GM21423 (cell line): Measurements from ENCODE around the gene ESPN.
"Not testable (repeated sequence)": the region's sequence is repeated elsewhere in the genome, so short reads cannot be mapped to it uniquely, and the experiment has no call there.

ENCODE experiments used
- ATAC-seq: cut with Tn5 transposase; IDR thresholded peaks from one replicate; pipeline ENCODE4 v1.9.1; 2021; ENCODE audit warnings: mild to moderate bottlenecking, moderate library complexity; ENCODE audit not compliant: unreplicated experiment

The ESPN gene

GRCh38 chr1:6447016-6447817 lies 22.6 kb downstream of the ESPN start:
- no peak for ATAC-seq

GRCh38 chr1:6447818-6448748 lies 23.5 kb downstream of the ESPN start:
- no peak for ATAC-seq

GRCh38 chr1:6448749-6449631 lies 24.4 kb downstream of the ESPN start:
- ATAC-seq, result no peak

GRCh38 chr1:6450005-6450450 lies 25.5 kb downstream of the ESPN start:
- no peak for ATAC-seq

- not testable (repeated sequence) for ATAC-seq
Measured at GRCh38 chr1:6450486-6450885, 25.9 kb downstream of the ESPN start.

- ATAC-seq, result no peak
Measured at GRCh38 chr1:6450943-6451373, 26.4 kb downstream of the ESPN start.

- ATAC-seq, result not testable (repeated sequence)
Measured at GRCh38 chr1:6453895-6454855, 29.6 kb downstream of the ESPN start.

- ATAC-seq, result no peak
Measured at GRCh38 chr1:6454856-6455751, 30.5 kb downstream of the ESPN start.

- not testable (repeated sequence) for ATAC-seq
Measured at GRCh38 chr1:6455752-6456520, 31.4 kb downstream of the ESPN start.

- no peak for ATAC-seq
Measured at GRCh38 chr1:6456800-6457466, 32.4 kb downstream of the ESPN start.

GRCh38 chr1:6459850-6460265 lies 35.3 kb downstream of the ESPN start:
- ATAC-seq, result no peak

GRCh38 chr1:6460301-6461050 lies 35.9 kb downstream of the ESPN start:
- no peak for ATAC-seq

GRCh38 chr1:6461051-6461530 lies 36.5 kb downstream of the ESPN start:
- no peak for ATAC-seq

- no peak for ATAC-seq
Measured at GRCh38 chr1:6461538-6462411, 37.2 kb downstream of the ESPN start.

GRCh38 chr1:6462412-6463119 lies 38.0 kb downstream of the ESPN start:
- no peak for ATAC-seq
